SU-DHL-6 (cell line): ENCODE data around the gene PNLDC1.
"Not testable (repeated sequence)": the region's sequence is repeated elsewhere in the genome, so short reads cannot be mapped to it uniquely, and the experiment has no call there.

Source experiments
- EZH2phosphoT487 ChIP-seq: fragments of 200-600 bp; sonication (generic), shearing (Covaris generic); conservative IDR thresholded peaks from 2 replicates; pipeline ENCODE4 v1.6.1; 2018; ENCODE audit warnings: mild to moderate bottlenecking, antibody characterized with exemption, low read length, moderate library complexity, mixed read lengths
- TF ChIP-seq, protein P1 (sequence below): fragments of 200-600 bp; sonication (generic); IDR thresholded peaks from one replicate; pipeline ENCODE4 v1.5.1; 2017; ENCODE audit warnings: antibody characterized with exemption, mild to moderate bottlenecking, low read length, moderate library complexity; ENCODE audit not compliant: insufficient read depth, poor library complexity, severe bottlenecking

DNA sequence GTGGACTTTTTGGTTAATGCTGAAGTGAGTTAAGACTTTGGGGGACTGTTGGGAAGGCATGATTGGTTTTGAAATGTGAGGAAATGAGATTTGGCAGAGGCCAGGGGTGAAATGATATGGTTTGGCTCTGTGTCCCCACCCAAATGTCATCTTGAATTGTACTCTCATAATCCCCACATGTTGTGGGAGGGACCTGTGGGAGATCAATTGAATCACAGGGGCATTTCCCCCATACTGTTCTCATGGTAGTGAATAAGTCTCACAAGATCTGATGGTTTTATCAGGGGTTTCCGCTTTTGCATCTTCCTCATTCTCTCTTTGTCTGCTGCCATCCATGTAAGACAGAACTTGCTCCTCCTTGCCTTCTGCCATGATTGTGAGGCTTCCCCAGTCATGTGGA lies 49.8 kb downstream of the PNLDC1 start:
- TF ChIP-seq, protein P1, sequence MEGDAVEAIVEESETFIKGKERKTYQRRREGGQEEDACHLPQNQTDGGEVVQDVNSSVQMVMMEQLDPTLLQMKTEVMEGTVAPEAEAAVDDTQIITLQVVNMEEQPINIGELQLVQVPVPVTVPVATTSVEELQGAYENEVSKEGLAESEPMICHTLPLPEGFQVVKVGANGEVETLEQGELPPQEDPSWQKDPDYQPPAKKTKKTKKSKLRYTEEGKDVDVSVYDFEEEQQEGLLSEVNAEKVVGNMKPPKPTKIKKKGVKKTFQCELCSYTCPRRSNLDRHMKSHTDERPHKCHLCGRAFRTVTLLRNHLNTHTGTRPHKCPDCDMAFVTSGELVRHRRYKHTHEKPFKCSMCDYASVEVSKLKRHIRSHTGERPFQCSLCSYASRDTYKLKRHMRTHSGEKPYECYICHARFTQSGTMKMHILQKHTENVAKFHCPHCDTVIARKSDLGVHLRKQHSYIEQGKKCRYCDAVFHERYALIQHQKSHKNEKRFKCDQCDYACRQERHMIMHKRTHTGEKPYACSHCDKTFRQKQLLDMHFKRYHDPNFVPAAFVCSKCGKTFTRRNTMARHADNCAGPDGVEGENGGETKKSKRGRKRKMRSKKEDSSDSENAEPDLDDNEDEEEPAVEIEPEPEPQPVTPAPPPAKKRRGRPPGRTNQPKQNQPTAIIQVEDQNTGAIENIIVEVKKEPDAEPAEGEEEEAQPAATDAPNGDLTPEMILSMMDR = not testable (repeated sequence)
- not testable (repeated sequence) for TF ChIP-seq EZH2phosphoT487
